SU-DHL-6 (cell line): ENCODE data around the gene TAF9.

Source experiments
- H2AFZ ChIP-seq: fragments of 200-600 bp; sonication (generic); 2 replicates; pipeline ENCODE4 v1.6.1; 2014; ENCODE audit warnings: low read depth, mild to moderate bottlenecking, moderate library complexity, mixed read lengths, antibody characterized with exemption, low read length; ENCODE audit not compliant: severe bottlenecking
- H3F3A ChIP-seq: fragments of 200-600 bp; shearing (Covaris generic); 2 replicates; pipeline ENCODE4 v1.6.0; 2016; ENCODE audit warnings: antibody characterized with exemption, mild to moderate bottlenecking; ENCODE audit not compliant: insufficient read depth
- H3K27ac ChIP-seq: fragments of 200-600 bp; sonication (generic); 2 replicates; pipeline ENCODE4 v1.5.1; 2016; ENCODE audit warnings: low read depth, mild to moderate bottlenecking, low read length, moderate library complexity, mixed read lengths
- H3K27me3 ChIP-seq: fragments of 200-600 bp; sonication (generic), shearing (Covaris generic); 2 replicates; pipeline ENCODE4 v1.6.0; 2014; ENCODE audit warnings: mild to moderate bottlenecking, low read length
- H3K36me3 ChIP-seq: fragments of 200-600 bp; sonication (generic); 2 replicates; pipeline ENCODE4 v1.6.1; 2014; ENCODE audit warnings: mild to moderate bottlenecking, low read length, mixed read lengths
- H3K4me2 ChIP-seq: fragments of 300-600, 200-600 bp; shearing (Covaris generic), sonication (generic); 2 replicates; pipeline ENCODE4 v1.6.0; 2014; ENCODE audit warnings: low read length, low read depth, mild to moderate bottlenecking; ENCODE audit not compliant: poor library complexity, severe bottlenecking
- H3K4me3 ChIP-seq: fragments of 200-600 bp; sonication (generic); 2 replicates; pipeline ENCODE4 v1.5.1; 2014; ENCODE audit warnings: antibody characterized with exemption, low read length, mild to moderate bottlenecking, mixed read lengths; ENCODE audit not compliant: insufficient read depth, poor library complexity, severe bottlenecking
- H3K79me2 ChIP-seq: fragments of 200-600 bp; sonication (generic); 2 replicates; pipeline ENCODE4 v1.6.1; 2014; ENCODE audit warnings: mild to moderate bottlenecking, low read length, moderate library complexity; ENCODE audit not compliant: insufficient read depth
- H3K9ac ChIP-seq: fragments of 200-600 bp; sonication (generic); 2 replicates; pipeline ENCODE4 v1.7.0; 2014; ENCODE audit warnings: mild to moderate bottlenecking, low read length
- H3K9me2 ChIP-seq: fragments of 200-600 bp; sonication (generic); replicated peaks from 2 replicates; pipeline ENCODE4 v1.6.1; 2014; ENCODE audit warnings: low read length; ENCODE audit not compliant: insufficient read depth
- H3K9me3 ChIP-seq: fragments of 200-600 bp; sonication (generic); 2 replicates; pipeline ENCODE4 v1.6.1; 2014; ENCODE audit warnings: low read length, mixed read lengths; ENCODE audit not compliant: insufficient read depth
- H4K20me1 ChIP-seq: fragments of 200-600 bp; sonication (generic); 2 replicates; pipeline ENCODE4 v1.6.1; 2014; ENCODE audit warnings: low read depth, mild to moderate bottlenecking, antibody characterized with exemption, low read length, moderate library complexity, mixed read lengths
- CTCF ChIP-seq: fragments of 200-600 bp; sonication (generic); IDR thresholded peaks from one replicate; pipeline ENCODE4 v1.5.1; 2017; ENCODE audit warnings: antibody characterized with exemption, mild to moderate bottlenecking, low read length, moderate library complexity; ENCODE audit not compliant: insufficient read depth, poor library complexity, severe bottlenecking
- EZH2phosphoT487 ChIP-seq: fragments of 200-600 bp; sonication (generic), shearing (Covaris generic); conservative IDR thresholded peaks from 2 replicates; pipeline ENCODE4 v1.6.1; 2018; ENCODE audit warnings: mild to moderate bottlenecking, antibody characterized with exemption, low read length, moderate library complexity, mixed read lengths

The TAF9 gene

GRCh38 chr5:69331528-69332445, 37.5 kb downstream of the TAF9 start:
- no peak for TF ChIP-seq EZH2phosphoT487
- no peak for TF ChIP-seq CTCF
- Histone ChIP-seq H2AFZ (no peak overlapping the region), H3K27ac (no peak overlapping the region)

GRCh38 chr5:69329905-69330489, 39.3 kb downstream of the TAF9 start:
- H3F3A ChIP-seq: no peaks in the 10 kb centered on the region
- no peaks in the 10 kb centered on the region for H3K79me2 ChIP-seq
- TF ChIP-seq CTCF (no peak), EZH2phosphoT487 (no peak)
- no peak overlapping the region for H3K4me2 ChIP-seq
- no peak overlapping the region for H3K27ac ChIP-seq
- H3K9me2 ChIP-seq: no peaks in the 10 kb centered on the region
- H4K20me1 ChIP-seq: no peaks in the 10 kb centered on the region
- H3K27me3 ChIP-seq: no peaks in the 10 kb centered on the region
- H3K9ac ChIP-seq: no peak overlapping the region
- no peak overlapping the region for H2AFZ ChIP-seq
- H3K36me3 ChIP-seq: no peaks in the 10 kb centered on the region
- no peak overlapping the region for H3K4me3 ChIP-seq
- no peaks in the 10 kb centered on the region for H3K9me3 ChIP-seq

More at GRCh38 chr5:69331528-69332445, 37.5 kb downstream of the TAF9 start:
- Histone ChIP-seq H4K20me1 (no peaks in the 10 kb centered on the region), H3K9ac (no peak overlapping the region), H3K27me3 (no peaks in the 10 kb centered on the region), H3K4me2 (no peak overlapping the region), H3K4me3 (no peak overlapping the region), H3K79me2 (no peaks in the 10 kb centered on the region), H3F3A (no peaks in the 10 kb centered on the region), H3K36me3 (no peaks in the 10 kb centered on the region), H3K9me3 (no peaks in the 10 kb centered on the region), H3K9me2 (no peaks in the 10 kb centered on the region)

GRCh38 chr5:69326365-69326764, 43.0 kb downstream of the TAF9 start:
- TF ChIP-seq CTCF (no peak), EZH2phosphoT487 (no peak)
- no peak overlapping the region for H3K4me2 ChIP-seq
- H3F3A ChIP-seq: no peaks in the 10 kb centered on the region
- H2AFZ ChIP-seq: no peak overlapping the region
- H3K27me3 ChIP-seq: no peaks in the 10 kb centered on the region
- no peaks in the 10 kb centered on the region for H4K20me1 ChIP-seq
- no peaks in the 10 kb centered on the region for H3K9me2 ChIP-seq
- no peaks in the 10 kb centered on the region for H3K9me3 ChIP-seq
- H3K4me3 ChIP-seq: no peak overlapping the region
- no peaks in the 10 kb centered on the region for H3K79me2 ChIP-seq
- H3K27ac ChIP-seq: no peak overlapping the region
- no peaks in the 10 kb centered on the region for H3K36me3 ChIP-seq
- H3K9ac ChIP-seq: no peak overlapping the region
